ENCODE data around the gene PCDHGB5. TPM values are rescaled to one million over a fixed set of nuclear protein-coding genes. Genes with fewer than 3 reads are reported as not detected.

PCDHGB5 gene
- total RNA-seq, 4 donors from 2014 or later, result 3.0 to 6.3 (median 4.4) TPM

DNA sequence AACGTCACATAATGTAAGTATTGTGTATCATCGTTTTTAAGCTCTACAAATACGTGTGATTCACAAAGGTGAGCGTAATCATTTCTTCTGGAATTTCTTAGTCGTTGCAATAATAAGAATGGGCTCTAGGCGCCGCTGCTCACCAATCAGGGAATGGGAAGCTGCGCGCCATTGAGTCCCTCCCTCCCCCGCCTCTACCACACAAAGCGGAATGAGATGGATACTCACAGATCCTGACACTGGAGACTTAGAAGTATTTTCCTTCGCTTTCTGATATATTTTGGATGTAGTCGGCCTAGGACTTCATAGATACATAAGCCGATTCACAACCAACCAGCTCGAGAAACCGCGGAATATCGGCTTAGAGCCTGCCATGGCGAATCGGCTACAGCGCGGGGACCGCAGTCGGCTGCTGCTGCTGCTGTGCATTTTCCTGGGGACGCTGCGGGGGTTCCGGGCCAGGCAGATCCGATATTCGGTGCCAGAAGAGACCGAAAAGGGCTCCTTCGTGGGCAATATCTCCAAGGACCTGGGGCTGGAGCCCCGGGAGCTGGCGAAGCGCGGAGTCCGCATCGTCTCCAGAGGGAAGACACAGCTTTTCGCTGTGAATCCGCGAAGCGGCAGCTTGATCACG is 23.2 kb downstream of the PCDHGB5 start, which contains the start of gene PCDHGA11:
TSS of gene PCDHGA11 (plus strand) at position 197 of the 634 bp plus-strand sequence. CDS start at position 374, 177 bp downstream.
- peaks cover 12 to 44% of the 10 kb centered on the region in 2 donors for H3K4me1 ChIP-seq
- intact Hi-C loops (cut with DNase I; ENCODE audit: low total_unique reads), result loop anchor here (2.0 kb wide), 1 partner anchor 138 kb away; no protein-coding TSS in a partner anchor
- in situ Hi-C loops (cut with MboI; ENCODE audit: low sequenced_read_pairs in 4 of 4), result loop anchor here (5.0 to 10.0 kb wide), 3 partner anchors 41 to 134 kb away; partner anchors contain the start of gene PCDHGC3 (in 1 of the 4)

DNA sequence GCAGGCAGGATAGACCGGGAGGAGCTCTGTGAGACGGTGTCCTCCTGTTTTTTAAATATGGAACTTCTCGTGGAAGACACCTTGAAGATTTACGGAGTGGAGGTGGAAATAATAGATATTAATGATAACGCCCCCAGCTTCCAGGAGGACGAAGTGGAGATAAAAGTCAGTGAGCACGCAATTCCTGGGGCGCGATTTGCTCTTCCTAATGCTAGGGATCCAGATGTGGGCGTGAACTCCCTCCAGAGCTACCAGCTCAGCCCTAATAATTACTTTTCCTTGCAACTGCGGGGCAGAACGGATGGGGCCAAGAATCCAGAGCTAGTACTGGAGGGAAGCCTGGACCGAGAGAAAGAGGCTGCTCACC is 23.7 kb downstream of the PCDHGB5 start:
- in situ Hi-C loops (cut with MboI; ENCODE audit: low sequenced_read_pairs in 4 of 4), result loop anchor here (5.0 to 10.0 kb wide), 3 partner anchors 41 to 133 kb away; partner anchors contain the start of gene PCDHGC3 (in 1 of the 4)
- Histone ChIP-seq H3K27me3 (peaks cover 0 to 10% (median 0%) of the 10 kb centered on the region in 3 donors), H3K27ac (peak overlapping the region; percentile 23 to 55 (median 36)), H3K36me3 (no peaks in the 10 kb centered on the region), H3K4me3 (peak overlapping the region; percentile 48 to 56 (median 53)), H3K9me3 (peaks cover 0 to 16% (median 0%) of the 10 kb centered on the region in 3 donors), H3K4me1 (peaks cover 12 to 44% of the 10 kb centered on the region in 2 donors)
- ATAC-seq, result no peak
- no peak for DNase-seq
- TF ChIP-seq, protein P1, sequence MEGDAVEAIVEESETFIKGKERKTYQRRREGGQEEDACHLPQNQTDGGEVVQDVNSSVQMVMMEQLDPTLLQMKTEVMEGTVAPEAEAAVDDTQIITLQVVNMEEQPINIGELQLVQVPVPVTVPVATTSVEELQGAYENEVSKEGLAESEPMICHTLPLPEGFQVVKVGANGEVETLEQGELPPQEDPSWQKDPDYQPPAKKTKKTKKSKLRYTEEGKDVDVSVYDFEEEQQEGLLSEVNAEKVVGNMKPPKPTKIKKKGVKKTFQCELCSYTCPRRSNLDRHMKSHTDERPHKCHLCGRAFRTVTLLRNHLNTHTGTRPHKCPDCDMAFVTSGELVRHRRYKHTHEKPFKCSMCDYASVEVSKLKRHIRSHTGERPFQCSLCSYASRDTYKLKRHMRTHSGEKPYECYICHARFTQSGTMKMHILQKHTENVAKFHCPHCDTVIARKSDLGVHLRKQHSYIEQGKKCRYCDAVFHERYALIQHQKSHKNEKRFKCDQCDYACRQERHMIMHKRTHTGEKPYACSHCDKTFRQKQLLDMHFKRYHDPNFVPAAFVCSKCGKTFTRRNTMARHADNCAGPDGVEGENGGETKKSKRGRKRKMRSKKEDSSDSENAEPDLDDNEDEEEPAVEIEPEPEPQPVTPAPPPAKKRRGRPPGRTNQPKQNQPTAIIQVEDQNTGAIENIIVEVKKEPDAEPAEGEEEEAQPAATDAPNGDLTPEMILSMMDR (IDR thresholded peaks at IDR 0.05 in 4 of 5, conservative IDR thresholded peaks at IDR 0.05 in 1 of 5), result no peak
- TF ChIP-seq POLR2A (IDR thresholded peaks at IDR 0.05), result no peak
- intact Hi-C loops (cut with DNase I; ENCODE audit: low total_unique reads), result loop anchor here (2.0 kb wide), 1 partner anchor 137 kb away; no protein-coding TSS in a partner anchor

More for the DNA sequence above, 23.2 kb downstream of the PCDHGB5 start, which contains the start of gene PCDHGA11:
- DNase-seq (peak in 1 of 2 donors; percentile 47), ATAC-seq (peak; percentile 54 to 63)
- peak within 1 kb of the TSS; percentile 23 to 55 (median 36) for H3K27ac ChIP-seq
- peaks cover 0 to 10% (median 0%) of the 10 kb centered on the region in 3 donors for H3K27me3 ChIP-seq
- H3K4me3 ChIP-seq, result peak within 1 kb of the TSS; percentile 48 to 56 (median 53)
- no peak for TF ChIP-seq POLR2A (IDR thresholded peaks at IDR 0.05)
- TF ChIP-seq, protein P1 (IDR thresholded peaks at IDR 0.05 in 4 of 5, conservative IDR thresholded peaks at IDR 0.05 in 1 of 5), result peak; percentile 49 to 71 (median 57)
- H3K36me3 ChIP-seq, result no peaks in the 10 kb centered on the region
- peaks cover 0 to 16% (median 0%) of the 10 kb centered on the region in 3 donors for H3K9me3 ChIP-seq

DNA sequence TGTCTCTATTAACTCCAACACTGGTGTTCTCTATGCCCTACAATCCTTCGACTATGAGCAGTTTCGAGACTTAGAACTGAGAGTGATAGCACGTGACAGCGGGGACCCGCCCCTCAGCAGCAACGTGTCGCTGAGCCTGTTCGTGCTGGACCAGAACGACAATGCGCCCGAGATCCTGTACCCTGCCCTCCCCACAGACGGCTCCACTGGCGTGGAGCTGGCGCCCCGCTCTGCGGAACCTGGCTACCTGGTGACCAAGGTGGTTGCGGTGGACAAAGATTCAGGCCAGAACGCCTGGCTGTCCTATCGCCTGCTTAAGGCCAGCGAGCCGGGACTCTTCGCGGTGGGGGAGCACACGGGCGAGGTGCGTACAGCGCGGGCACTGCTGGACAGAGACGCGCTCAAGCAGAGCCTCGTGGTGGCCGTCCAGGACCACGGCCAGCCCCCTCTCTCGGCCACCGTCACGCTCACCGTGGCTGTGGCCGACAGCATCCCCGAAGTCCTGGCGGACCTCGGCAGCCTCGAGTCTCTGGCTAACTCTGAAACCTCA is 25.1 kb downstream of the PCDHGB5 start:
- H3K27ac ChIP-seq, result no peak overlapping the region
- ATAC-seq, result no peak
- H3K36me3 ChIP-seq, result no peaks in the 10 kb centered on the region
- H3K27me3 ChIP-seq, result peaks cover 0 to 10% (median 0%) of the 10 kb centered on the region in 3 donors
- in situ Hi-C loops (cut with MboI; ENCODE audit: low sequenced_read_pairs in 4 of 4), result loop anchor here (5.0 to 10.0 kb wide), 3 partner anchors 39 to 132 kb away; partner anchors contain the start of gene PCDHGC3 (in 1 of the 4)
- peaks cover 0 to 16% (median 0%) of the 10 kb centered on the region in 3 donors for H3K9me3 ChIP-seq
- peaks cover 12 to 44% of the 10 kb centered on the region in 2 donors for H3K4me1 ChIP-seq
- TF ChIP-seq, protein P1 (IDR thresholded peaks at IDR 0.05 in 4 of 5, conservative IDR thresholded peaks at IDR 0.05 in 1 of 5), result no peak
- no peak for TF ChIP-seq POLR2A (IDR thresholded peaks at IDR 0.05)
- no peak overlapping the region for H3K4me3 ChIP-seq
- intact Hi-C loops (cut with DNase I; ENCODE audit: low total_unique reads), result no loop called here
- DNase-seq, result no peak

DNA sequence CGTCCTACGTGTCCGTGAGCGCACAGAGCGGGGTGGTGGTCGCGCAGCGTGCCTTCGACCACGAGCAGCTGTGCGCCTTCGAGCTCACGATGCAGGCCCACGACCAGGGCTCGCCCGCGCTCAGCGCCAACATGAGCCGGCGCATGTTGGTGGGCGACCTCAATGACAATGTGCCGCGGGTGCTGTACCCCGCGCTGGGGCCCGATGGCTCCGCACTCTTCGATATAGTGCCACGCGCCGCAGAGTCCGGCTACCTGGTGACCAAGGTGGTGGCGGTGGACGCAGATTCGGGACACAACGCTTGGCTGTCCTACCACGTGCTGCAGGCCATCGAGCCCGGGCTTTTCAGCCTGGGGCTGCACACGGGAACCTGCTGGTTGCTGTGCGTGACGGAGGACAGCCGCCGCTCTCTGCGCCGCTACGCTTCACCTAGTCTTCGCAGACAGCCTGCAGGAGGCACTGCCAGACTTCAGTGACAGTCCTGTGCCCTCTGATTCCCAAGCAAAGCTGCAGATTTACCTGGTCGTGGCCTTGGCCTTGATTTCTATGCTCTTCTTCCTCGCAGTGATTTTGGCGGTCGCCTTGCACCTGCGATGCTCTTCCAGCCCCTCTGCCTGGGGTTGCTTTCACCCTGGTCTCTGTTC is 30.2 kb downstream of the PCDHGB5 start:
- H3K9me3 ChIP-seq, result no peaks in the 10 kb centered on the region
- DNase-seq, result no peak
- no peak overlapping the region for H3K4me3 ChIP-seq
- H3K27me3 ChIP-seq, result no peaks in the 10 kb centered on the region
- intact Hi-C loops (cut with DNase I; ENCODE audit: low total_unique reads), result no loop called here
- no peak overlapping the region for H3K27ac ChIP-seq
- ATAC-seq, result no peak
- in situ Hi-C loops (cut with MboI; ENCODE audit: low sequenced_read_pairs in 4 of 4), result loop anchor here in 2 of 4 donors (10.0 kb wide), 1 partner anchor 127 kb away; no protein-coding TSS in a partner anchor
- TF ChIP-seq POLR2A (IDR thresholded peaks at IDR 0.05), result no peak
- TF ChIP-seq, protein P1 (IDR thresholded peaks at IDR 0.05 in 4 of 5, conservative IDR thresholded peaks at IDR 0.05 in 1 of 5), result no peak
- H3K36me3 ChIP-seq, result no peaks in the 10 kb centered on the region
- peaks cover 0 to 26% of the 10 kb centered on the region in 2 donors for H3K4me1 ChIP-seq

Data from gastrocnemius medialis (tissue), 4 donors.